ENCODE results near the gene PPP1R9B.

- TF ChIP-seq EZH2 (IDR thresholded peaks at IDR 0.05; ENCODE audit: borderline replicate concordance, low read depth, low read length, severe bottlenecking) (no peak), CTCF (IDR thresholded peaks at IDR 0.05; ENCODE audit: borderline replicate concordance, extremely low read depth, low read length, poor library complexity, severe bottlenecking) (no peak)
These were observed 4.8 kb downstream of the PPP1R9B start for GRCh38 chr17:50145532-50146229.
